ENCODE data around the gene CEP164.

CEP164 gene

DNA sequence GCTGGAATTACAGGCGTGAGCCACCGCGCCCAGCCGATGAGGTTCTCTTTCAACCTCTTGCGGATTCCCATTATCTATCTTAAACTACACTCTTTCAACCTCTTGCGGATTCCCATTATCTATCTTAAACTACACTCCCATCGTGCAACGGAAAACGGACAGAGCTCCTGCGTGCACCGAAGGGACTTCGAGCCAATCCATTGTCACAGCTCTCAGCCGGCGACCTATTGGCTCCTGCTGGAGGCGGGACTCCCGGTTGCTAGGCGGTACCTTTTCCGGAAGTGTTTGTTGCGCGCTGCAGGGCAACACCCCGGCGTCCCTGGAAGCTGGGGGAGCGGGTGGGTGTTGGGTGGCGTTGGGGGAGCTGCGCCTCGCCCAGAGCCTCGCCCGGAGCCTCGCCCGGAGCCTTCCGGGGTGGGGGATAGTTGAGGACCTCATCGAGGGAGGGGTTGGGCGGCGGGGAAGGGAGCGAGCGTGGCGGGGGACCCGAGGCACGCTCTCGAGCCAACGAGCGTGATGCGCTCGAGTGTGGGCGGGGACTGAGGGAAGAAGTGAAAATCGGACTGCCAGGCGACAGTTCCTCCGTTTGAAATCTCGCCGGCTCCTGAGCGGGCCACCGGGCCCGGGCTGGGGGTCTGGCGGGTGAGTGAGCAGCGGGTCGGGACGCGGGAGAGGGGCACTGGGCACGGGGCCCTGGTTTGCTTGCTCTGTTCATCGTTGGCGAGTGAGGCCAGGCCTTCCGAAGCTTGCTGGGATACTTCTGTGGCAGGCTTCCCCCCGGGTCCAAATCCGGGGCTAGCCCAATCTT lies at the start of gene CEP164:
Gene CEP164 (plus strand): TSS at position 288 of the 808 bp plus-strand sequence. CDS start 10,733 bp downstream, outside the sequence.
- DNase-seq = peak; percentile 98

- DNase-seq = no peak
Observed at GRCh38 chr11:117278347-117278746, 49.3 kb upstream of the CEP164 start.

DNA sequence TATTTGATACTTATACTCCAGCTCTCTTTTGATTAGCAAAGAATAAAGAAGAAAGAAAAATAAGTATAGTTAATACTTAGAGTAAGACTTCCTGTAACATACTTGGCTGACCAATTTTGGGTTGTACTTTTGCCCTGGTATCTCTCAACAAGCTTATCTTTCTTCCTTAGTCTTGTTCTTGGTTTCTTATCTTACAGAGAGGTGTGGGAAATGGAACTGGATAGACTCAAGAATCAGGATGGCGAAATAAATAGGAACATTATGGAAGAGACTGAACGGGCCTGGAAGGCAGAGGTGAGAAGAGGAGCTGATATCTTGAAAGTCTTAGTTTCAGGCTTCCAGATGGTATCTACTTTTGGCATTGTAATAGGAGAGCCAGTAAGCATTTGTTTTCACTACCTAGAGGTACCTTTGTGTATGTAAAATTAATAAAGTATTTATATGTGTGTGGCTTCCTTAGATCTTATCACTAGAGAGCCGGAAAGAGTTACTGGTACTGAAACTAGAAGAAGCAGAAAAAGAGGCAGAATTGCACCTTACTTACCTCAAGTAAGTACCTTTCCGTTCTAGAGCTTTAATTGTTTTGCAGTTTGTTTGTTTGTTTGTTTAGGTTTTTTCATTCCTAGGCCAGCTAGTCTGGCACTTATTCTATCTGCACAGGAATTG lies 47.8 kb upstream of the CEP164 start:
- DNase-seq = peak; percentile 52

- no peak for DNase-seq
Observed at GRCh38 chr11:117281159-117281558, 46.5 kb upstream of the CEP164 start.

DNA sequence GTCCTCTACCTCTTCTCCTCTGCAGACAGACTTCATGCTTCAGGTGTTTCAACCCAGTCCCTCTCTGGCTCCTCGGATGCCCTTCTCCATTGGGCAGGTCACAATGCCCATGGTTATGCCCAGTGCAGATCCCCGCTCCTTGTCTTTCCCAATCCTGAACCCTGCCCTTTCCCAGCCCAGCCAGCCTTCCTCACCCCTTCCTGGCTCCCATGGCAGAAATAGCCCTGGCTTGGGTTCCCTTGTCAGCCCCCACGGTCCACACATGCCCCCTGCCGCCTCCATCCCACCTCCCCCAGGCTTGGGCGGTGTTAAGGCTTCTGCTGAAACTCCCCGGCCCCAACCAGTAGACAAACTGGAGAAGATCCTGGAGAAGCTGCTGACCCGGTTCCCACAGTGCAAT lies 45.8 kb upstream of the CEP164 start:
- no peak for DNase-seq

DNA sequence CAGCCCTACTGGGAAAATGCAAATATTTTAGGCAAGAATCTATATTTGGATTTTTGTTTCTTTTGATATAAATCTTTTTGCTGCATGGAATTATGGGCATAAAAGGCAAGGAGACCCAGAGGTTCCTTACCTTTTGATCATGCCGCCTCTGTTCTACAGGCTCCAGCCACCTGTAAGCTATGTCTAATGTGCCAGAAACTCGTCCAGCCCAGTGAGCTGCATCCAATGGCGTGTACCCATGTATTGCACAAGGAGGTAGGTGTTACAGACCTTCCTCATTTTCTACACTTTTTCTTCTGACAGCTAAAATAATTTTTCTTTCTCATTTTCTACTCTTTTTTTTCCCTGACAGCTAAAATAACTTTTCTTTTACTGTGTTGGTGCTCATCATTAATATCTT lies 44.7 kb upstream of the CEP164 start:
- no peak for DNase-seq

DNA sequence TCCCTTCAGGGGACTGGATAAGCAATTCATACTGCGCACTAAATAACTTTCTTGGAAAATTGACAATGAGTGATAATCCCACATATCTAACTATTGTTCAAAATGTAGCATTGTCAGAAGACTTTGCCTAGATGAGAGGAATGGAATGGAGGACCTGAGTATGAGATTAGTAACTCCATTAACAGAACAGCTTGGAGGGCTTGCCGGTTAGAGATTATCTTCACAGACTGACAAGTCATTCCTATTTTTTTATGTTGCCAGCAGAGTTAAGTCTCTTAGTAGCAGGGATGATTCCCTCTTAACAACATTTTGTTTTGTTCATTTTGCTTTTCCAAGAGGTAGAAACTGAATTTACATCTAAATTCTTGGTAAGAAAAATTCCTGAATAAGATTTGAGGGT lies 43.6 kb upstream of the CEP164 start:
- no peak for DNase-seq

DNA sequence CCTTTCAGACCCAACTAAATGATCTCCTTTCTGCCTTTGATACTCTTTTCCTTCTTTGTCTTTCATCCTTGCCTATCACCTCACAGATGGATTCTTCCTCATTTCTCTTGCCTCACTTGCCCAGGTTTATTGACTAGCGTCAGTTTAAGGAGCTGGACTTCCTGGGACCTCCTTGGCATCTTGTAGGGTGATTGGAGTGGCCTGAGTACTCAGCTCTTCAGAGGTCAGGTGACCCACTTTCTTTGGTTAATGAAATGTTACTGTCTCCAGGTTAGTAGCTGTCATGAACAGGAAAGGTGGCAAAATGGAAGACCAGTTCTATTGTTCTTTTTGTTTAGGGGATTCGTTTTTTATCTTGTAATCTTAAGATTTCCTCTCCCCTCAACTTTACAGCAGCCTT lies 41.1 kb upstream of the CEP164 start:
- DNase-seq = no peak

DNA sequence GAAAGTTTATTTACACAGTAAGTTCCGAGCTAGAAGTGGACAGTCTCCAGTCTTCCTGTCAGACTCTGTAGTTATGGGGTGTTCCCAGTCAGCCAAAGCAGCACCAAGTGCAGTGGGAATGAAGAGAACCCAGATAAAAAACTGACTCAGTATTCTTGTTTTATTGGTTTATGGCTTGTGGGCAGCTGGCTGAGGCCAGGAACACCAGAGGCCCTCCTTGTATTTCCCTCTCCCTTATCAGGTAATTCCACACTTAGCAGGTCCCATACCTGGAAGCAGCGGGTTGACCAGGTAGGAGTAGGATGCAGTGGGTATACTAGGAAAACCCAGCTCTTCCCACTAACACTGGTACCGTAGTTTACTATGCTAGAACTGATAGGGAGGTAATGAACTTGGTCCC lies 40.0 kb upstream of the CEP164 start:
- DNase-seq = no peak

GRCh38 chr11:117289795-117290194 lies 37.9 kb upstream of the CEP164 start:
- no peak for DNase-seq

GRCh38 chr11:117290809-117291396 lies 36.8 kb upstream of the CEP164 start, which contains the start of gene BACE1-AS:
Gene BACE1-AS (plus strand): TSS chr11:117291346.
- no peak for DNase-seq

- DNase-seq = no peak
Observed at GRCh38 chr11:117292616-117293015, 35.0 kb upstream of the CEP164 start.

- no peak for DNase-seq
Observed at GRCh38 chr11:117295438-117296137, 32.1 kb upstream of the CEP164 start.

- DNase-seq = no peak
Observed at GRCh38 chr11:117296881-117297280, 30.8 kb upstream of the CEP164 start.

- no peak for DNase-seq
Observed at GRCh38 chr11:117298195-117298594, 29.5 kb upstream of the CEP164 start.

GRCh38 chr11:117299351-117300282 lies 28.0 kb upstream of the CEP164 start:
- no peak for DNase-seq

DNA sequence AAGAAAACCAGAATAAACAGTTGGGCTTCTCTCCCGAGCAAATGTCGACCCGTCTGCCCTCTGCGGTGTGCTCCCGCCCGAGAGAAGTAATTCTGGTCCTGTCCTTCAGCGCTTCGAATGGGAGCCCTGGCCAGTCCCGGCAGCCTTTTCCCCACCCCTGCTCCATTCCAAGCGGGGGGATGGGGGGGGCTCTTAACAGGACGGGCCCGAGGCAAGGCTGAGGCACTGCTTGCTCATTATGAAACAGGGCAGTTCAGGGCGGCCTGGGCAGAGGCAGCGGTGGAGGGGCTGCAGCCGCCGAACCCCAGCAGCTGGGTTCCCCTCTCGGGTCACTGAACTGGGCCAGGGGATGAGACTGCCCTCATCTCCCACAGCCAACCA lies 27.4 kb upstream of the CEP164 start:
- DNase-seq = no peak

GRCh38 chr11:117300773-117301172 lies 26.9 kb upstream of the CEP164 start:
- no peak for DNase-seq

DNA sequence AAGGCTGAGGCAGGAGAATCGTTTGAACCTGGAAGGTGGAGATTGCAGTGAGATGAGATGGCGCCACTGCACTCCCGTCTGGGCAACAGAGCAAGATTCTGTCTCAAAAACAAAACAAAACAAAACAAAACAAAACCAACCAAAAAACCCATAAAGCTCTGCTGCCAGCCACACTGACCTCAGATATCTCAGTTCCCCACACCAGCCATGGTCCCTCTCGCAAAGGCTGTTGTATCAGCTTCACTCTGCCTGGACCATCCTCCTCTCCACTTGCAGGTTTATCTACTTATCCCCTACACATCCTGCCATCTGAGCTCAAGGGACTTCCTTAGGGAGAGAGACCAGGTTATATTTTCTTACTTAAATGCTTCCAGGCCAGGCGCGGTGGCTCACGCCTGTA lies 25.4 kb upstream of the CEP164 start:
- DNase-seq = no peak

GRCh38 chr11:117303101-117303500 lies 24.6 kb upstream of the CEP164 start:
- no peak for DNase-seq

DNA sequence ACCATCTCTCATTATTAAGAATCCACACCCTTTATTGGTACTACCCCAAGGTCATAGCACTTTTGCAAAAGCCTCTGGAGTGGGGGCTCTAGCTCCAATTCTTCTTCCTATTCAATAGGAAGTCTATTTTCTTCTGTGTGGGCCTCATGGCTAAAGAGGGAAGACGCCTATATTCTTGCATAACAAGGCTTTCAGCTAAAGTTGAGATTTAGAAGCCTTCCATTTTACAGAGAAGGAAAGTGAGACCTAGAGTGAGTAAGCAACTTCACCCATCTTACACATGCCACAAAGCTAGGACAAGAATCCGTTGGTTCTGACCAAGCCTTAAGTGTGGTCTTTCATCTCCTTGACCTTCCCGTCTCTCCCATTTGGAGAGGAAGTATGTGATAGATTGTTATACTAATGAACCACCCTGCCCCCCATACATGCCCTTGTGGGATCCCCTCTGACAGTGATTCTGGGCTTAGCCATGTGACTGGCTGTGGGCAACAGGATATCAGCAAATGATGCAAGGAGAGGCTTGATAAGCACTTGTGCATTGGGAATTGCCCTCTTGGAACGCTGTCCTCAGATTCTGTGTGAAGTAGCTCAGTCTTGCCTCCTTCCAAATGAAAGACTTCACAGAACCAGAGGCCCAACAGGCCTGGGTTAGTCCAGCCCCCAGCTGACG lies 23.9 kb upstream of the CEP164 start:
- no peak for DNase-seq

- DNase-seq = no peak
Observed at GRCh38 chr11:117305145-117305544, 22.5 kb upstream of the CEP164 start.
